Mesodermal cell (in vitro differentiated cells): ENCODE results near the gene FUOM.

Experiments
- H3K27ac ChIP-seq: 2 replicates; pipeline ENCODE4 v1.7.0; 2013; ENCODE audit warnings: mild to moderate bottlenecking, low read depth, low read length, moderate library complexity; ENCODE audit not compliant: severe bottlenecking
- H3K36me3 ChIP-seq: 2 replicates; pipeline ENCODE4 v1.7.1; 2013; ENCODE audit warnings: mild to moderate bottlenecking, low read length, moderate library complexity; ENCODE audit not compliant: control insufficient read depth, insufficient read depth
- H3K4me1 ChIP-seq: one replicate; pipeline ENCODE4 v1.7.1; 2013; ENCODE audit warnings: mild to moderate bottlenecking, low read length; ENCODE audit not compliant: insufficient read depth, control insufficient read depth, poor library complexity, severe bottlenecking
- H3K4me3 ChIP-seq: 2 replicates; pipeline ENCODE4 v1.7.0; 2013; ENCODE audit warnings: low read length, control low read depth, mild to moderate bottlenecking; ENCODE audit not compliant: insufficient read depth, poor library complexity, severe bottlenecking; ENCODE audit errors: extremely low read depth
- H3K9me3 ChIP-seq: 2 replicates; pipeline ENCODE4 v1.7.1; 2013; ENCODE audit warnings: mild to moderate bottlenecking, low read length, moderate library complexity; ENCODE audit not compliant: control insufficient read depth
- WGBS, 2 experiments: methylation state at CpG; one replicate each; pipeline ENCODE4 v1.1.5; 2013; ENCODE audit warnings: missing lambda C conversion rate in 2 of 2; ENCODE audit not compliant: insufficient coverage in 2 of 2; 5-methylcytosine and 5-hydroxymethylcytosine counted together

FUOM gene

GRCh38 chr10:133314911-133315310 is 42.9 kb downstream of the FUOM start:
- Histone ChIP-seq H3K27ac (no peak overlapping the region), H3K4me3 (no peak overlapping the region), H3K9me3 (no peaks in the 10 kb centered on the region), H3K4me1 (no peaks in the 10 kb centered on the region), H3K36me3 (peaks cover 22% of the 10 kb centered on the region)
- 90 to 92% methylated on average over 11 to 12 of the region's 12 CpGs for WGBS, 2 experiments

- 88% methylated on average over 3 of the region's 4 CpGs; no CpG with 5 or more reads in 1 of the 2 experiments for whole genome bisulfite sequencing, 2 experiments
- Histone ChIP-seq H3K9me3 (no peaks in the 10 kb centered on the region), H3K27ac (no peak overlapping the region), H3K36me3 (peaks cover 26% of the 10 kb centered on the region), H3K4me1 (no peaks in the 10 kb centered on the region), H3K4me3 (no peak overlapping the region)
Observed at GRCh38 chr10:133313192-133313591, 44.6 kb downstream of the FUOM start.

GRCh38 chr10:133312769-133313145 is 45.1 kb downstream of the FUOM start:
- no peaks in the 10 kb centered on the region for H3K4me1 ChIP-seq
- WGBS, 2 experiments: 94 to 95% methylated on average over 3 to 7 of the region's 9 CpGs
- H3K4me3 ChIP-seq: no peak overlapping the region
- peaks cover 26% of the 10 kb centered on the region for H3K36me3 ChIP-seq
- H3K9me3 ChIP-seq: no peaks in the 10 kb centered on the region
- H3K27ac ChIP-seq: no peak overlapping the region

DNA sequence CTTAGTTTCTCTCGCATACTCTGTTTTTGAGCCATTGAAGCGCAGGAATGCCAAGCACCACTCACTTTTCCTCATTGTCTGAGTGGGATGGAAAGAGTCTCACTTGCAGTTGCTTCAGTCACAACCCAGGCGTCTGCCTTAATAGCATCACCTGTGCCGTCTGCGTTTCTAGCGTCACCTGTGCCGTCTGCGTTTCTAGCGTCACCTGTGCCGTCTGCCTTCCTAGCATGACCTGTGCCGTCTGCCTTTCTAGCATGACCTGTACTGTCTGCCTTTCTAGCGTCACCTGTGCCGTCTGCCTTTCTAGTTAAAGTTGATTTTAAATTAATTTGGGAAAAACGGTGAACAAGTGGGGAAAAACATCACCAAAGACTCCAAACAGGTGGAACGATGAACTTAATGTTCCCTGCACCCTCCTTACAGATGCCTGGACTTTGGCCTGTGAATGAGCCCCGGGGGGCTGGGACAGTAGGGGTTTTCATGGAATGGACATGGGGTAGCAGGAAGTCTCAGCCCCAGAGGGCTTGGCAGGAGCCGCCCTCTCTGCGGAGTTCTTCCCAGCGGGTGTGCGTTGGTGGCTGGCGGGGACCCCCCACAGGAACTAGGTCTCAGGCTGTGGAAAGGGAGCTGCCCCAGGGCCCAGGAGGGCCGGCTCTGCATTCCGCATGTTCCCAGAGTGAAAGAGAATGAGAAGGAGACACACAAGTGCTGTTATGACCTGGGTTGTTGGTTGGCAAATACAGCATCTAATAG is 45.6 kb downstream of the FUOM start:
- H3K36me3 ChIP-seq: peaks cover 26% of the 10 kb centered on the region
- H3K4me1 ChIP-seq: no peaks in the 10 kb centered on the region
- no peak overlapping the region for H3K4me3 ChIP-seq
- H3K27ac ChIP-seq: no peak overlapping the region
- WGBS, 2 experiments: 91 to 97% methylated on average over 18 to 21 of the region's 23 CpGs
- no peaks in the 10 kb centered on the region for H3K9me3 ChIP-seq

- no peaks in the 10 kb centered on the region for H3K9me3 ChIP-seq
- H3K27ac ChIP-seq: no peak overlapping the region
- no peaks in the 10 kb centered on the region for H3K4me1 ChIP-seq
- H3K36me3 ChIP-seq: peaks cover 30% of the 10 kb centered on the region
- WGBS, 2 experiments: 91 to 96% methylated on average over 10 of the region's 10 CpGs
- H3K4me3 ChIP-seq: no peak overlapping the region
Observed at GRCh38 chr10:133311570-133311969, 46.2 kb downstream of the FUOM start.

GRCh38 chr10:133310789-133311188 is 47.0 kb downstream of the FUOM start:
- WGBS, 2 experiments: 85 to 100% methylated on average over 5 to 6 of the region's 8 CpGs
- Histone ChIP-seq H3K4me1 (peaks cover 1% of the 10 kb centered on the region), H3K36me3 (peaks cover 30% of the 10 kb centered on the region), H3K4me3 (no peak overlapping the region), H3K9me3 (no peaks in the 10 kb centered on the region), H3K27ac (no peak overlapping the region)

DNA sequence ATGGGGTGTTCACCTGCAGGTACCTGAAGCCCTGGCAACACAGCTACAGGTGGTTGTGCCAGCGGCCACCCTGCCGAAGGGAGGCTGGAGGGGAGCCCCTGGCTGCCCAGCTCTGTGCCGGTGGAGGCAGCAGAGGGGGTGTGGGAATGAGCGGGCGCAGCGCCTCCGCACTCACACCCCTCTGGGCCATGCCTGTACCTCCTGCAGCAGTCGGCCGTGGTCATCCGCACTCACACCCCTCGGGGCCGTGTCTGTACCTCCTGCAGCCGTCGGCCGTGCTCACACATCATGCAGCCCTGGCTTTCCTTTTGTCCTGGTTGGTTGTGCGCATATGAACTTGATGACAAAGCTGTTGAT is 47.4 kb downstream of the FUOM start:
- H3K4me3 ChIP-seq: no peak overlapping the region
- H3K4me1 ChIP-seq: peaks cover 2% of the 10 kb centered on the region
- H3K36me3 ChIP-seq: peaks cover 30% of the 10 kb centered on the region
- 95 to 96% methylated on average over 12 to 15 of the region's 16 CpGs for WGBS, 2 experiments
- no peak overlapping the region for H3K27ac ChIP-seq
- H3K9me3 ChIP-seq: no peaks in the 10 kb centered on the region

GRCh38 chr10:133309720-133310398 is 48.0 kb downstream of the FUOM start:
- Histone ChIP-seq H3K27ac (no peak overlapping the region), H3K36me3 (peaks cover 30% of the 10 kb centered on the region), H3K9me3 (no peaks in the 10 kb centered on the region), H3K4me3 (peak overlapping the region; percentile 87), H3K4me1 (peaks cover 2% of the 10 kb centered on the region)
- 97% methylated on average over 27 to 33 of the region's 33 CpGs for WGBS, 2 experiments

GRCh38 chr10:133309100-133309719 is 48.6 kb downstream of the FUOM start:
- WGBS, 2 experiments: 30 to 32% methylated on average over 39 of the region's 46 CpGs

DNA sequence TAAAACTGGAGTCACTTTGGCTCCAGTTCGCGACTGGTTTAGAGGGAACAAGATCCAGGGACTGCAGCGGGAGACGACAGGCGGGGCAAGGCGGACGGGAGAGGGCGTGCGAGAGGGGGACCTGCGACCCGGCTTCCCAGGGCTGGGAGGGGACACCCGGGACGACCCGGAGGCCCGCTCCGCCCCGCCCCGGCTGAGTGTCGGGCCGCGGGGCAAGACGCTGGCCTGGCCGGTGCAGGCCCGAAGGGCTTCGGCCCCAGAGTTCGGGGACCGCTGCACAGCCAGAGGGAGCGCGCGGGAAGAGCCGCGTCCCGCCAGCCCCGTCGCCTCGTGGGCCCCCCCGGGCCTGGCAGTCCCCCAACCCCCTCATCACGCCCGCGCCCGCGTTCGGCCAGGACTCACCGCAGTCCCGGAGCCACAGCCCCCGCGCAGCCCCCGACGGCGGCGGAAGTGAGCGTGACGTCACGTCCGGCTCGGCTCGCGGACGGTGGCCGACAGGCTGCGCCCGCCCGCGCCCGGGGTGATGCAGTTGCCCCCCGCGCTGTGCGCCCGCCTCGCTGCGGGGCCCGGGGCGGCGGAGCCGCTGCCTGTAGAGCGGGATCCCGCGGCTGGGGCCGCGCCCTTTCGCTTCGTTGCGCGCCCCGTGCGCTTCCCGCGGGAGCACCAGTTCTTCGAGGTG is 49.3 kb downstream of the FUOM start, which contains the start of the genes TUBGCP2 and ZNF511:
Gene TUBGCP2, minus strand, starts transcription at position 452 of the 679 bp plus-strand sequence. CDS start 5,931 bp downstream, outside the sequence.
Gene ZNF511, plus strand, starts transcription at position 494 of the 679 bp plus-strand sequence. Its CDS starts 30 bp downstream, at position 524.
- WGBS, 2 experiments: 0% methylated on average over 71 to 81 of the region's 89 CpGs
- Histone ChIP-seq H3K9me3 (no peaks in the 10 kb centered on the region), H3K27ac (peak within 1 kb of the TSS; percentile 96)

More at GRCh38 chr10:133309100-133309719, 48.6 kb downstream of the FUOM start:
- Histone ChIP-seq H3K4me3 (peak overlapping the region; percentile 87), H3K4me1 (peaks cover 2% of the 10 kb centered on the region), H3K36me3 (peaks cover 33% of the 10 kb centered on the region), H3K9me3 (no peaks in the 10 kb centered on the region), H3K27ac (peak overlapping the region; percentile 96)

More for the DNA sequence above, 49.3 kb downstream of the FUOM start, which contains the start of the genes TUBGCP2 and ZNF511:
- H3K4me3 ChIP-seq: peak within 1 kb of the TSS; percentile 87
- peaks cover 36% of the 10 kb centered on the region for H3K36me3 ChIP-seq
- H3K4me1 ChIP-seq: peaks cover 2% of the 10 kb centered on the region
